ENCODE data around the gene OXSR1.
A peak's percentile ranks its signal among the peaks of the same experiment; 100 is the strongest.

The OXSR1 gene

GRCh38 chr3:38265604-38266307, 100.4 kb downstream of the OXSR1 start, which contains the start of gene SLC22A13:
Gene SLC22A13, plus strand, starts transcription at chr3:38265812. Its CDS starts 49 bp downstream, at chr3:38265861.
- CTCF ChIA-PET, result no interaction called here
- peak within 1 kb of the TSS in 1 of 2 experiments; percentile 27 for H3K27ac ChIP-seq (ENCODE audit: insufficient read depth in 1 of 2, low read depth in 1 of 2, low read length in 2 of 2, poor library complexity in 1 of 2, severe bottlenecking in 2 of 2)
- H3K9me3 ChIP-seq (ENCODE audit: control extremely low read depth in 1 of 5, control insufficient read depth in 4 of 5, insufficient read depth in 2 of 5, low read depth in 1 of 5, low read length in 4 of 5), result no peaks in the 10 kb centered on the region
- H3K4me1 ChIP-seq (ENCODE audit: control extremely low read depth in 1 of 4, control insufficient read depth in 4 of 4, insufficient read depth in 4 of 4, low read length in 3 of 4), result peaks cover 8 to 50% (median 37%) of the 10 kb centered on the region in 4 experiments
- WGBS (ENCODE audit: insufficient coverage), result 98% methylated on average over 8 of the region's 9 CpGs
- POLR2A ChIA-PET, result no interaction called here
- no peak for DNase-seq
- peaks cover 0 to 4% (median 2%) of the 10 kb centered on the region in 4 experiments for H3K36me3 ChIP-seq (ENCODE audit: control insufficient read depth in 4 of 4, insufficient read depth in 4 of 4, low read length in 3 of 4)
- H3K27me3 ChIP-seq (replicated peaks in 2 of 5; ENCODE audit: control insufficient read depth in 4 of 5, insufficient read depth in 5 of 5, low read length in 4 of 5), result no peaks in the 10 kb centered on the region
- peak within 1 kb of the TSS in 1 of 7 experiments; percentile 7 for H3K4me3 ChIP-seq (ENCODE audit: control insufficient read depth in 1 of 7, extremely low read depth in 1 of 7, insufficient read depth in 4 of 7, low read depth in 2 of 7, low read length in 6 of 7)

GRCh38 chr3:38266810-38267209, 101.5 kb downstream of the OXSR1 start:
- peak overlapping the region in 1 of 7 experiments; percentile 7 for H3K4me3 ChIP-seq (ENCODE audit: control insufficient read depth in 1 of 7, extremely low read depth in 1 of 7, insufficient read depth in 4 of 7, low read depth in 2 of 7, low read length in 6 of 7)
- 100% methylated on average over 1 of the region's 1 CpG for WGBS (ENCODE audit: insufficient coverage)
- H3K36me3 ChIP-seq (ENCODE audit: control insufficient read depth in 4 of 4, insufficient read depth in 4 of 4, low read length in 3 of 4), result no peaks in the 10 kb centered on the region
- H3K4me1 ChIP-seq (ENCODE audit: control extremely low read depth in 1 of 4, control insufficient read depth in 4 of 4, insufficient read depth in 4 of 4, low read length in 3 of 4), result peaks cover 8 to 50% (median 37%) of the 10 kb centered on the region in 4 experiments
- peak overlapping the region in 1 of 2 experiments; percentile 27 for H3K27ac ChIP-seq (ENCODE audit: insufficient read depth in 1 of 2, low read depth in 1 of 2, low read length in 2 of 2, poor library complexity in 1 of 2, severe bottlenecking in 2 of 2)
- no peak for DNase-seq
- ChIA-PET POLR2A (no interaction called here), CTCF (no interaction called here)
- H3K9me3 ChIP-seq (ENCODE audit: control extremely low read depth in 1 of 5, control insufficient read depth in 4 of 5, insufficient read depth in 2 of 5, low read depth in 1 of 5, low read length in 4 of 5), result no peaks in the 10 kb centered on the region
- H3K27me3 ChIP-seq (replicated peaks in 2 of 5; ENCODE audit: control insufficient read depth in 4 of 5, insufficient read depth in 5 of 5, low read length in 4 of 5), result no peaks in the 10 kb centered on the region

- H3K27me3 ChIP-seq (replicated peaks in 2 of 5; ENCODE audit: control insufficient read depth in 4 of 5, insufficient read depth in 5 of 5, low read length in 4 of 5), result no peaks in the 10 kb centered on the region
- peak overlapping the region; percentile 11 to 47 for H3K27ac ChIP-seq (ENCODE audit: insufficient read depth in 1 of 2, low read depth in 1 of 2, low read length in 2 of 2, poor library complexity in 1 of 2, severe bottlenecking in 2 of 2)
- ChIA-PET POLR2A (no interaction called here), CTCF (no interaction called here)
- H3K36me3 ChIP-seq (ENCODE audit: control insufficient read depth in 4 of 4, insufficient read depth in 4 of 4, low read length in 3 of 4), result no peaks in the 10 kb centered on the region
- no peaks in the 10 kb centered on the region for H3K9me3 ChIP-seq (ENCODE audit: control extremely low read depth in 1 of 5, control insufficient read depth in 4 of 5, insufficient read depth in 2 of 5, low read depth in 1 of 5, low read length in 4 of 5)
- WGBS (ENCODE audit: insufficient coverage), result 0% methylated on average over 1 of the region's 2 CpGs
- peak overlapping the region in 3 of 7 experiments; percentile 5 to 23 (median 20) for H3K4me3 ChIP-seq (ENCODE audit: control insufficient read depth in 1 of 7, extremely low read depth in 1 of 7, insufficient read depth in 4 of 7, low read depth in 2 of 7, low read length in 6 of 7)
- peak; percentile 8 to 63 (median 48) for DNase-seq
- peaks cover 8 to 50% (median 37%) of the 10 kb centered on the region in 4 experiments for H3K4me1 ChIP-seq (ENCODE audit: control extremely low read depth in 1 of 4, control insufficient read depth in 4 of 4, insufficient read depth in 4 of 4, low read length in 3 of 4)
These were observed 102.3 kb downstream of the OXSR1 start for GRCh38 chr3:38267662-38268061.

GRCh38 chr3:38268087-38268486, 102.8 kb downstream of the OXSR1 start:
- H3K9me3 ChIP-seq (ENCODE audit: control extremely low read depth in 1 of 5, control insufficient read depth in 4 of 5, insufficient read depth in 2 of 5, low read depth in 1 of 5, low read length in 4 of 5), result no peaks in the 10 kb centered on the region
- no peaks in the 10 kb centered on the region for H3K27me3 ChIP-seq (replicated peaks in 2 of 5; ENCODE audit: control insufficient read depth in 4 of 5, insufficient read depth in 5 of 5, low read length in 4 of 5)
- H3K36me3 ChIP-seq (ENCODE audit: control insufficient read depth in 4 of 4, insufficient read depth in 4 of 4, low read length in 3 of 4), result no peaks in the 10 kb centered on the region
- H3K4me1 ChIP-seq (ENCODE audit: control extremely low read depth in 1 of 4, control insufficient read depth in 4 of 4, insufficient read depth in 4 of 4, low read length in 3 of 4), result peaks cover 8 to 50% (median 37%) of the 10 kb centered on the region in 4 experiments
- no peak overlapping the region for H3K27ac ChIP-seq (ENCODE audit: insufficient read depth in 1 of 2, low read depth in 1 of 2, low read length in 2 of 2, poor library complexity in 1 of 2, severe bottlenecking in 2 of 2)
- 18% methylated on average over 4 of the region's 5 CpGs for WGBS (ENCODE audit: insufficient coverage)
- peak; percentile 12 to 71 (median 64) for DNase-seq
- ChIA-PET POLR2A (no interaction called here), CTCF (no interaction called here)
- peak overlapping the region in 3 of 7 experiments; percentile 1 to 55 (median 30) for H3K4me3 ChIP-seq (ENCODE audit: control insufficient read depth in 1 of 7, extremely low read depth in 1 of 7, insufficient read depth in 4 of 7, low read depth in 2 of 7, low read length in 6 of 7)

GRCh38 chr3:38268522-38268921, 103.2 kb downstream of the OXSR1 start:
- ChIA-PET POLR2A (no interaction called here), CTCF (no interaction called here)
- Histone ChIP-seq H3K27ac (ENCODE audit: insufficient read depth in 1 of 2, low read depth in 1 of 2, low read length in 2 of 2, poor library complexity in 1 of 2, severe bottlenecking in 2 of 2) (peak overlapping the region in 1 of 2 experiments; percentile 15), H3K27me3 (replicated peaks in 2 of 5; ENCODE audit: control insufficient read depth in 4 of 5, insufficient read depth in 5 of 5, low read length in 4 of 5) (no peaks in the 10 kb centered on the region), H3K4me1 (ENCODE audit: control extremely low read depth in 1 of 4, control insufficient read depth in 4 of 4, insufficient read depth in 4 of 4, low read length in 3 of 4) (peaks cover 8 to 50% (median 37%) of the 10 kb centered on the region in 4 experiments), H3K9me3 (ENCODE audit: control extremely low read depth in 1 of 5, control insufficient read depth in 4 of 5, insufficient read depth in 2 of 5, low read depth in 1 of 5, low read length in 4 of 5) (no peaks in the 10 kb centered on the region), H3K4me3 (ENCODE audit: control insufficient read depth in 1 of 7, extremely low read depth in 1 of 7, insufficient read depth in 4 of 7, low read depth in 2 of 7, low read length in 6 of 7) (peak overlapping the region in 4 of 7 experiments; percentile 1 to 55 (median 17)), H3K36me3 (ENCODE audit: control insufficient read depth in 4 of 4, insufficient read depth in 4 of 4, low read length in 3 of 4) (no peaks in the 10 kb centered on the region)
- no CpG with 5 or more reads among the region's 1 CpG for WGBS (ENCODE audit: insufficient coverage)
- peak; percentile 9 to 71 (median 61) for DNase-seq

GRCh38 chr3:38270606-38271005, 105.3 kb downstream of the OXSR1 start:
- ChIA-PET CTCF (interaction anchor here (1.2 kb wide), 1 partner anchor 19 kb away, joined by 4 read pairs; no protein-coding TSS in a partner anchor), POLR2A (no interaction called here)
- H3K27me3 ChIP-seq (replicated peaks in 2 of 5; ENCODE audit: control insufficient read depth in 4 of 5, insufficient read depth in 5 of 5, low read length in 4 of 5), result no peaks in the 10 kb centered on the region
- H3K4me3 ChIP-seq (ENCODE audit: control insufficient read depth in 1 of 7, extremely low read depth in 1 of 7, insufficient read depth in 4 of 7, low read depth in 2 of 7, low read length in 6 of 7), result no peak overlapping the region
- peaks cover 6 to 35% (median 31%) of the 10 kb centered on the region in 4 experiments for H3K4me1 ChIP-seq (ENCODE audit: control extremely low read depth in 1 of 4, control insufficient read depth in 4 of 4, insufficient read depth in 4 of 4, low read length in 3 of 4)
- no peaks in the 10 kb centered on the region for H3K36me3 ChIP-seq (ENCODE audit: control insufficient read depth in 4 of 4, insufficient read depth in 4 of 4, low read length in 3 of 4)
- H3K27ac ChIP-seq (ENCODE audit: insufficient read depth in 1 of 2, low read depth in 1 of 2, low read length in 2 of 2, poor library complexity in 1 of 2, severe bottlenecking in 2 of 2), result no peak overlapping the region
- DNase-seq, result no peak
- 100% methylated on average over 1 of the region's 3 CpGs for WGBS (ENCODE audit: insufficient coverage)
- H3K9me3 ChIP-seq (ENCODE audit: control extremely low read depth in 1 of 5, control insufficient read depth in 4 of 5, insufficient read depth in 2 of 5, low read depth in 1 of 5, low read length in 4 of 5), result no peaks in the 10 kb centered on the region

- 100% methylated on average over 4 of the region's 5 CpGs for WGBS (ENCODE audit: insufficient coverage)
- H3K9me3 ChIP-seq (ENCODE audit: control extremely low read depth in 1 of 5, control insufficient read depth in 4 of 5, insufficient read depth in 2 of 5, low read depth in 1 of 5, low read length in 4 of 5), result no peaks in the 10 kb centered on the region
- ChIA-PET CTCF (no interaction called here), POLR2A (no interaction called here)
- DNase-seq, result no peak
- no peaks in the 10 kb centered on the region for H3K36me3 ChIP-seq (ENCODE audit: control insufficient read depth in 4 of 4, insufficient read depth in 4 of 4, low read length in 3 of 4)
- H3K27me3 ChIP-seq (replicated peaks in 2 of 5; ENCODE audit: control insufficient read depth in 4 of 5, insufficient read depth in 5 of 5, low read length in 4 of 5), result no peaks in the 10 kb centered on the region
- peaks cover 6 to 26% (median 24%) of the 10 kb centered on the region in 4 experiments for H3K4me1 ChIP-seq (ENCODE audit: control extremely low read depth in 1 of 4, control insufficient read depth in 4 of 4, insufficient read depth in 4 of 4, low read length in 3 of 4)
- no peak overlapping the region for H3K4me3 ChIP-seq (ENCODE audit: control insufficient read depth in 1 of 7, extremely low read depth in 1 of 7, insufficient read depth in 4 of 7, low read depth in 2 of 7, low read length in 6 of 7)
- no peak overlapping the region for H3K27ac ChIP-seq (ENCODE audit: insufficient read depth in 1 of 2, low read depth in 1 of 2, low read length in 2 of 2, poor library complexity in 1 of 2, severe bottlenecking in 2 of 2)
These were observed 106.2 kb downstream of the OXSR1 start for GRCh38 chr3:38271553-38271952.
